Liver (tissue), 3 donors: ENCODE data around the gene PTPN14.

Experiments used
- RAD21 ChIP-seq, 2 donors: IDR thresholded peaks; 2 replicates each; pipeline ENCODE4 v1.6.1; 2016; ENCODE audit warnings: antibody characterized with exemption in 2 of 2, mild to moderate bottlenecking in 2 of 2
- TF ChIP-seq, protein P1 (sequence below): IDR thresholded peaks from 2 replicates; pipeline ENCODE4 v1.6.1; 2016; ENCODE audit warnings: antibody characterized with exemption, mild to moderate bottlenecking
- TF ChIP-seq, protein P2 (sequence below): fragments of 150-350 bp; IDR thresholded peaks from 2 replicates; pipeline ENCODE4 v1.5.1; 2017; ENCODE audit warnings: improper control_type of control experiment, low read depth, low read length; ENCODE audit not compliant: missing input control
- donor health status: healthy.
- donor health status: healthy.

GRCh38 chr1:214459895-214460294, 91.5 kb downstream of the PTPN14 start:
- TF ChIP-seq, protein P1, sequence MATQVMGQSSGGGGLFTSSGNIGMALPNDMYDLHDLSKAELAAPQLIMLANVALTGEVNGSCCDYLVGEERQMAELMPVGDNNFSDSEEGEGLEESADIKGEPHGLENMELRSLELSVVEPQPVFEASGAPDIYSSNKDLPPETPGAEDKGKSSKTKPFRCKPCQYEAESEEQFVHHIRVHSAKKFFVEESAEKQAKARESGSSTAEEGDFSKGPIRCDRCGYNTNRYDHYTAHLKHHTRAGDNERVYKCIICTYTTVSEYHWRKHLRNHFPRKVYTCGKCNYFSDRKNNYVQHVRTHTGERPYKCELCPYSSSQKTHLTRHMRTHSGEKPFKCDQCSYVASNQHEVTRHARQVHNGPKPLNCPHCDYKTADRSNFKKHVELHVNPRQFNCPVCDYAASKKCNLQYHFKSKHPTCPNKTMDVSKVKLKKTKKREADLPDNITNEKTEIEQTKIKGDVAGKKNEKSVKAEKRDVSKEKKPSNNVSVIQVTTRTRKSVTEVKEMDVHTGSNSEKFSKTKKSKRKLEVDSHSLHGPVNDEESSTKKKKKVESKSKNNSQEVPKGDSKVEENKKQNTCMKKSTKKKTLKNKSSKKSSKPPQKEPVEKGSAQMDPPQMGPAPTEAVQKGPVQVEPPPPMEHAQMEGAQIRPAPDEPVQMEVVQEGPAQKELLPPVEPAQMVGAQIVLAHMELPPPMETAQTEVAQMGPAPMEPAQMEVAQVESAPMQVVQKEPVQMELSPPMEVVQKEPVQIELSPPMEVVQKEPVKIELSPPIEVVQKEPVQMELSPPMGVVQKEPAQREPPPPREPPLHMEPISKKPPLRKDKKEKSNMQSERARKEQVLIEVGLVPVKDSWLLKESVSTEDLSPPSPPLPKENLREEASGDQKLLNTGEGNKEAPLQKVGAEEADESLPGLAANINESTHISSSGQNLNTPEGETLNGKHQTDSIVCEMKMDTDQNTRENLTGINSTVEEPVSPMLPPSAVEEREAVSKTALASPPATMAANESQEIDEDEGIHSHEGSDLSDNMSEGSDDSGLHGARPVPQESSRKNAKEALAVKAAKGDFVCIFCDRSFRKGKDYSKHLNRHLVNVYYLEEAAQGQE: no peak
- TF ChIP-seq, protein P2, sequence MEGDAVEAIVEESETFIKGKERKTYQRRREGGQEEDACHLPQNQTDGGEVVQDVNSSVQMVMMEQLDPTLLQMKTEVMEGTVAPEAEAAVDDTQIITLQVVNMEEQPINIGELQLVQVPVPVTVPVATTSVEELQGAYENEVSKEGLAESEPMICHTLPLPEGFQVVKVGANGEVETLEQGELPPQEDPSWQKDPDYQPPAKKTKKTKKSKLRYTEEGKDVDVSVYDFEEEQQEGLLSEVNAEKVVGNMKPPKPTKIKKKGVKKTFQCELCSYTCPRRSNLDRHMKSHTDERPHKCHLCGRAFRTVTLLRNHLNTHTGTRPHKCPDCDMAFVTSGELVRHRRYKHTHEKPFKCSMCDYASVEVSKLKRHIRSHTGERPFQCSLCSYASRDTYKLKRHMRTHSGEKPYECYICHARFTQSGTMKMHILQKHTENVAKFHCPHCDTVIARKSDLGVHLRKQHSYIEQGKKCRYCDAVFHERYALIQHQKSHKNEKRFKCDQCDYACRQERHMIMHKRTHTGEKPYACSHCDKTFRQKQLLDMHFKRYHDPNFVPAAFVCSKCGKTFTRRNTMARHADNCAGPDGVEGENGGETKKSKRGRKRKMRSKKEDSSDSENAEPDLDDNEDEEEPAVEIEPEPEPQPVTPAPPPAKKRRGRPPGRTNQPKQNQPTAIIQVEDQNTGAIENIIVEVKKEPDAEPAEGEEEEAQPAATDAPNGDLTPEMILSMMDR: no peak
- TF ChIP-seq RAD21 (IDR thresholded peaks at IDR 0.05): no peak
